Stimulated activated CD4-positive, alpha-beta T cell treated with anti-CD3 and anti-CD28 coated beads, Interleukin-15, amount 100 ng/mL, for 24 hours (primary cell): Measurements from ENCODE around the gene CABP4.
A peak's percentile ranks its signal among the peaks of the same experiment; 100 is the strongest.

Source experiments
- DNase-seq: peaks from one replicate; pipeline ENCODE4 v3.0.0-alpha.2; 2020

Gene CABP4

DNA sequence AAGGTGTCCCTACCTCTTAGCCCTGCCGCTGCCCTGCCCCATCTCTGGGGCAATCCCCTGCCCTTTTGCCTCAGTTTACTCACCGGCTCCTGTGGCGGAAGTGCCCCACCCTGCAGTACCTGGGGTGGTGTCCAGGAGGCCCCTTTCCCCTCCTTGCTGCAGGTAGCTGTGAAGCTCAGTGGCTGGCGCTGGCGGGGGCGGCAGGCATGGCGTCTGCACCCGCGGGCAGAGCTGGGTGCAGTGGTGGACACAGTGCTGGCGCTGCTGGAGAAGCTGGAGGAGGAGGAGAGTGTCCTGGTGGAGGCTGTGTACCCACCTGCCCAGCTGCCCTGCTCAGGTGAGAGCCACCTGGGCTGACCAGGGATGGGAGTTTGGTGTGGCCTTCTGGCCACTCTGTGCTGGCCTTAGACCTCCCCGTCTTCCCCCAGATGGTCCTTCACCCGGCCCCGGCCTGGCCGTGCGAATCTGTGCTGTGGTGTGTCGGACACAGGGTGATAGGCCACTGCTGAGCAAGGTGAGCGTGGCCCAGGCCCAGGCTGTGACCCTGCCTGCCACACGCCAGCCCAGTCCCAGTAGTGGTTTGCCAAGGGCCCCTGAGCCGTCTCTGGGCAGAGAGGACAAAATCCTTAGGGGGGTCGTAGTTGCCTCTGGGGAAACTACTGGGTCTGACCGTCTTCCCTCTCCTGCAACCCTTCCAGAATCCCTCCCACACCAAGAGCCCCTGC lies 35.7 kb upstream of the CABP4 start:
- DNase-seq, result no peak

DNA sequence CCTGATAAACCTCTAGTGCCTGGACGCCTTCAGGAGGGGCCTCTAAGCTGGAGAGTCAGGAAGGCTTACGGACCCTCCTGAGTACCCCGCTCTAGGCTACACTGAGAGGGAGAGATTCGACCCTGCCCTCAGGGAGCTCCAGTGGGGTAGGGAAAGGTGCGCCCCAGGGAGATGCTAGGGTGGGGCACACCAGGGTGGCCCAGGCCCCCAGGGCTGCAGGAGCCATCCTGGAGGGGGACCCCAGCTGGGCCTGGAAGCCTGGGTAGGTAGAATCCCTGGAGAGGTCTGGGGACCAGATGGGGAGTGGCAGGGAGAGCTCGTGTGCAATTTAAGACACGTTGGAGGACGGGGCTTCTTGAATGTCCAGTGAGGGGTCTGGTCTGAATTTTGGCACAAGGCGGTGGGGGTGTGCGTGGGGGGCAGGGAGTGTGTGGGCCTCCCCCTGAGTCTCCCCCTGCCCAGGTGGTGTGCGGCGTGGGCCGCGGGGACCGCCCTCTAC lies 35.0 kb upstream of the CABP4 start:
- DNase-seq, result no peak

DNA sequence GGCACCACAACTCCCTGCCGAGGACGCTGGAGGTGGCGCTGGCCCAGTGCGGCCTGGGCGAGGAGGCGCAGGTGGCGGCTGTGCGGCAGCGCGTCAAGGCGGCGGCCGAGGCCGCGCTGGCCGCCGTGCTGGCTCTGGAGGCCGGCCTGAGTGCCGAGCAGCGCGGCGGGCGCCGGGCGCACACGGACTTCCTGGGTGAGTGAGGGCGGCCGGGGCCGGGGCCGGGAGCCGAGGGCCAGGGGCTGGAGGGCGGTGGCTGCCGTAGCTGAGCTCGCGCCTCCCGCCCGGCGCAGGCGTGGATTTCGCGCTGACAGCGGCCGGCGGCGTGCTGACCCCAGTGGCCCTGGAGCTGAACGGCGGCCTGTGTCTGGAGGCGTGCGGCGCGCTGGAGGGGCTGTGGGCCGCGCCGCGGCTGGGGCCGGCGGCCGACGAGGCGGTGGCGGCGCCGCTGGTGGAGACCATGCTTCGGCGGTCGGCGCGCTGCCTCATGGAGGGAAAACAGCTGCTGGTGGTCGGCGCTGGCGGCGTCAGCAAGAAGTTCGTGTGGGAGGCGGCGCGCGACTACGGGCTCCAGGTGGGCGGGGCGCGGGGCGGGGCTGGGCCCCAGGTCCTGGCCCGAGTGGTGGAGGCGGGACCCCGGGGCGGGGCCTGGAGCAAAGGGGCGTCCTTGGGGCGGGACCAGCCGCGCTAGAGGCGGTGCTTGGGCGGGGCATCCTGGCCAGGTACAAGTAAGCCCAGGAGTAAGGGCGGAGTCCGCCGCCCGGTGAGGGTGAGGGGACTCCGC lies 34.3 kb upstream of the CABP4 start:
- DNase-seq, result peak; percentile 99

DNA sequence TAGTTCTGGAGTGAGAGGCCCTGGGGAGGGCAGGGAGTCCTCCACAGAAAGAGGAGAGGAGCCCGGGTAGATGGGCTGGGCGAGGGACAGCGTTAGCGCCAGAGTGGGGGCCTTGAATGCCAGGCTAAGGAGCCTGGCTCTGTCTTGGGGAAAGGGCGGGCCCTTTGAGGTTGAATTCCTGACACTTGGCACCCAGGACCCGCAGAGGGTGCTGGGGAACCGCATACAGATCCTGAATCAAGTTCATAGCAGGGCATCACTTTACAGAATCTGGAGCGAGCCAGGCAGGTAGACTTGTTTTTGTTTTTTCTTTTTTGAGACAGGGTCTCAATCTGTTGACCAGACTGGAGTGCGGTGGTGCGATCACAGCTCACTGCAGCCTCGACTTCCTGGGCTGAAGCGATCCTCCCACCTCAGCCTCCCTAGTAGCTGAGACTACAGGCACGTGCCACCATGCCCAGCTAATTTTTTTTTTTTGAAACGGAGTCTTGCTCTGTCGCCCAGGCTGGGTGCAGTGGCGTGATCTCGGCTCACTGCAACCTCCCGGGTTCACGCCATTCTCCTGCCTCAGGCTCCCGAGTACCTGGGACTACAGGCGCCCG lies 33.6 kb upstream of the CABP4 start:
- DNase-seq, result no peak

DNA sequence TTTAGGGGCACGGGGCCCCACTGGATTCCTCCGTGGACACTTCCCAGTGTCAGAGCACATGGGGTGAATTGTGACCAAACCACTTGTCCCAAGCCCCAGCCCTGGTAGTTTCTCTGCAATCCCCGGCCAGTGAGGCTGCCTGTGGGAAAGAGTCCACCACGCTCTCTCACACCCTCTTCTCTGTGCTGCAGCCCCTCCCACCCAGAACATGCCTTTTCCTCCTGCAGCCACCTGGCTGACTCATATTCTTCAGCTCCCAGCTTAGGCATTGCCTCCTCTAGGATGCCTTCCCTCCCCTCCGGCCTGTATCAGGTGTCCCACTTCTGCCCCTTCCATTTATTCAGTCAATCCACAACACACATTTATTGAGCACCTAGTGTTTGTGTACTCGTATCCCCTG lies 32.3 kb upstream of the CABP4 start:
- no peak for DNase-seq

DNA sequence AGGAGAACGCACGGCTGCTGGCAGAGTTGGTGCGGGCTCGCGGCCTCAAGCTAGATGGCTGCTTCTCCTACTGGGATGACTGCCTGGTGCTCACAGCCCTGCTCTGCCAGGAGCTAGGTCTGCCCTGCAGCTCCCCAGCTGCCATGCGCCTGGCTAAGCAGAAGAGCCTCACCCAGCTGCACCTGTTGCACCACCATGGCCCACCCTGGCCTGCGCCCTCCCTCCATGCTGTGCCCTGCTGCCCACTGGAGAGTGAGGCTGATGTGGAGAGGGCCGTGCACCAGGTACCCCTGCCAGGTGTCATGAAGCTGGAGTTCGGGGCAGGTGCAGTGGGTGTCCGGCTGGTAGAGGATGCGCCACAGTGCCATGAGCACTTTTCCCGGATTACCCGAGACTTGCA lies 31.7 kb upstream of the CABP4 start:
- no peak for DNase-seq

DNA sequence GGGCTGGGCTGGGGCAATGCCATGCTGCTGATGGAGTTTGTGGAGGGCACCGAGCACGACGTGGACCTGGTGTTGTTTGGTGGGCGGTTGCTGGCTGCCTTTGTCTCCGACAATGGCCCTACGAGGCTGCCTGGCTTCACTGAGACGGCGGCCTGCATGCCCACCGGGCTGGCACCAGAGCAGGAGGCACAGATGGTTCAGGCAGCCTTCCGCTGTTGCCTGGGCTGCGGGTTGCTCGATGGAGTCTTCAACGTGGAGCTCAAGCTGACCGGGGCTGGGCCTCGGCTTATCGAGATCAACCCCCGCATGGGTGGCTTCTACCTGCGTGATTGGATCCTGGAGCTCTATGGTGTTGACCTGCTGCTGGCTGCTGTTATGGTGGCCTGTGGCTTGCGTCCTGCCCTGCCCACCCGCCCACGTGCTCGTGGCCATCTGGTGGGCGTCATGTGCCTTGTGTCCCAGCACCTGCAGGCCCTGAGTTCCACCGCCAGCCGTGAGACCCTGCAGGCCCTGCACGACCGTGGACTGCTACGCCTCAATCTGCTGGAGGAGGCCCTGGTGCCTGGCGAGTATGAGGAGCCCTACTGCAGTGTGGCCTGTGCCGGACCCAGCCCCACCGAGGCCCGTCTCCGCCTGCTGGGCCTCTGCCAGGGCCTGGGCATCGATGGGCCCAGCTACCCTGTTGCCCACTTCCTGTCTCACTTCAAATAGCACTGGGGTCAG lies 31.1 kb upstream of the CABP4 start:
- no peak for DNase-seq

DNA sequence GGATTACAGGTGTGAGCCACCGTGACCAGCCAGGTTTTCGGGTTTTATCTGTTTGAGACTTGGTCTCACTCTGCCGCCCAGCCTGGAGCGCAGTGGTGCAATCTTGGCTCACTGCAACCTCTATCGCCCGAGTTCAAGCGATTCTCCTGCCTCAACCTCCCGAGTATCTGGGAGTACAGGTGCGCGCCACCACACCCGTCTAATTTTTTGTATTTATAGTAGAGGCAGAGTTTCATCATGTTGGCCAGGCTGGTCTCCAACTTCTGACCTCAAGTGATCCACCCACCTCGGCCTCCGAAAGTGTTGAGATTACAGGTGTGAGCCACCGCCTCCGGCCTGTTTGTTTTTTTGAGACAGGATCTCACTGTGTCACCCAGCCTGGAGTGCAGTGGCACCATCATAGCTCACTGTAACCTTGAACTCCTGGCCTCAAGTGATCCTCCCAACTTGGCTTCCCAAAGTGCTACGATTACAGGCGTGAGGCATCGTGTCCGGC lies 27.7 kb upstream of the CABP4 start:
- peak; percentile 30 for DNase-seq

DNA sequence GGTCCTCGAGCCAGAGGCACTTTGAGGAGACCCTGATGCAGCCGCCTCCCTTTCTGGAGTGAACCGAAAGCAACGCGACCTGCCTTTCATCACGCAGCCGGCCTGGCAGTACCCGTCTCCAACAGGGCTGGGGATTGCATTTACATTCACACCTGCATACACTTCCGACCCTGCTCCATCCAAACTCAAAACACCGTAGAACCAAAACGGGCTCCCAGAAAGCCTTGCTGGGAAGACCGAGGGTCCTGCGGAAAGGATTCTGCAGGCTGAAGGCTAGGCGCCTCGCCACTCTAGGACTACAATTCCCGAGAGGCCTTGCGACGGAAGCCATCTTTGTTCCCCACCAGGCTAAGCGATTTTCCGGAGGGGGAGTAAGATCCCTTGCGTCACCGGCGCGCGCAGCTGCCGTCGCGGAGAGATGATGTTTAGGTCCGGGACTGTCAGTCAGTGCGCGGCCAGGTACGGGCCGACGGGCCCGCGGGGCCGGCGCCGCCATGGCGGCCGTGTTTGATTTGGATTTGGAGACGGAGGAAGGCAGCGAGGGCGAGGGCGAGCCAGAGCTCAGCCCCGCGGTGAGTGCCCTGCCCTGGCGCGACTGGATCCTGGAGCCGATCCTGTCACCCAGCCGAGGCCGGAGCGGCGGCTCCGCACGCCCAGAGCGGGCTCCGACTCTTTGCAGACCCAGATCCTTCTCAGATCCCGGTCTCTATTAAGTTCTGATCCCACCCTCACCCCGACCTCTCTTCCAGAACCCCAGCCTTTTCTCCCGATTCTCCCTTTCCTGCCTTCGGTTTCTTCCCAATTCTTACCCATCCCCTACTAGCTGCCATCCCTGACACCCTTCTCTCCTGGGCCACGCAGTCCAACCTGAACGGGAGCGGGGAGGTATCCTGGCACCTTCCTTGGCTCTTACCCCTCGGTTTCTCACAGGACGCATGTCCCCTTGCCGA lies 26.8 kb upstream of the CABP4 start, which contains the start of gene RPS6KB2:
TSS of gene RPS6KB2 (plus strand) at position 443 of the 950 bp plus-strand sequence. CDS start at position 495, 52 bp downstream.
- DNase-seq, result peak; percentile 99

DNA sequence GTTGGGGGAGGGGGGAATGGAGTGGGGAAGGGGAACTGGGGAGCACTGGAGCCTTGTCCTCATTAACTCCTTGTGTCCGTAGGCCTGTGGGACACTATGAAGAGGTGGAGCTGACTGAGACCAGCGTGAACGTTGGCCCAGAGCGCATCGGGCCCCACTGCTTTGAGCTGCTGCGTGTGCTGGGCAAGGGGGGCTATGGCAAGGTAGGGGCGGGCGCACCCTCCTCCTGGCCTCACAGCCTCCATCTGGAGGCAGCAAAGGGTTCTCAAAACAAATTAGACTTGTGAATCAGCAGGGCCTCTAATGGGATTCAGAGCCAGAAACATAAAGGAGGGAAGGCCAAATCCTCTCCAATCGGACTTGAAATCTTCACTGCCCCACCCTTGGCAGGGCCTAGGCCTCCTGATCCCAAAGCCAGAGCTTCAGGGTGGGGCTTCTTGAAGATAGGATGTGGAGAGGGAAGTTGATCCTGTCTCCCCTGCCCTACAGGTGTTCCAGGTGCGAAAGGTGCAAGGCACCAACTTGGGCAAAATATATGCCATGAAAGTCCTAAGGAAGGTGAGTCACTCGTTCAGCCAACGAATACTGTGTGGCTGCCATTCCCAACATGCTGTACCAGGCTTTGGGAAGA lies 26.0 kb upstream of the CABP4 start:
- no peak for DNase-seq

DNA sequence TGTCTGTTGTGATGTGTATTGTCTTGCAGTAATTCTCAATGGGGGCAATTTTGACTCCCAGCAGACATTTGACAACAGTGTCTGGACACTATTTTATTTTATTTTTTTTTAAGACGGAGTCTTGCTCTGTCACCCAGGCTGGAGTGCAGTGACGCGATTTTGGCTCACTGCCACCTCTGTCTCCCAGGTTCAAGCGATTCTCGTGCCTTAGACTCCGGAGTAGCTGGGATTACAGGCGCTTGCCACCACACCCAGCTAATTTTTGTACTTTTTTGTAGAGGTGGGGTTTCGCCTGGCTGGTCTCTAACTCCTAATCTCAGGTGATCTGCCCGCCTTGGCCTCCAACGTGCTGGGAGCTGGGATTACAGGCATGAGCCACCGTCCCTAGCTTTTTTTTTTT lies 25.4 kb upstream of the CABP4 start:
- no peak for DNase-seq

DNA sequence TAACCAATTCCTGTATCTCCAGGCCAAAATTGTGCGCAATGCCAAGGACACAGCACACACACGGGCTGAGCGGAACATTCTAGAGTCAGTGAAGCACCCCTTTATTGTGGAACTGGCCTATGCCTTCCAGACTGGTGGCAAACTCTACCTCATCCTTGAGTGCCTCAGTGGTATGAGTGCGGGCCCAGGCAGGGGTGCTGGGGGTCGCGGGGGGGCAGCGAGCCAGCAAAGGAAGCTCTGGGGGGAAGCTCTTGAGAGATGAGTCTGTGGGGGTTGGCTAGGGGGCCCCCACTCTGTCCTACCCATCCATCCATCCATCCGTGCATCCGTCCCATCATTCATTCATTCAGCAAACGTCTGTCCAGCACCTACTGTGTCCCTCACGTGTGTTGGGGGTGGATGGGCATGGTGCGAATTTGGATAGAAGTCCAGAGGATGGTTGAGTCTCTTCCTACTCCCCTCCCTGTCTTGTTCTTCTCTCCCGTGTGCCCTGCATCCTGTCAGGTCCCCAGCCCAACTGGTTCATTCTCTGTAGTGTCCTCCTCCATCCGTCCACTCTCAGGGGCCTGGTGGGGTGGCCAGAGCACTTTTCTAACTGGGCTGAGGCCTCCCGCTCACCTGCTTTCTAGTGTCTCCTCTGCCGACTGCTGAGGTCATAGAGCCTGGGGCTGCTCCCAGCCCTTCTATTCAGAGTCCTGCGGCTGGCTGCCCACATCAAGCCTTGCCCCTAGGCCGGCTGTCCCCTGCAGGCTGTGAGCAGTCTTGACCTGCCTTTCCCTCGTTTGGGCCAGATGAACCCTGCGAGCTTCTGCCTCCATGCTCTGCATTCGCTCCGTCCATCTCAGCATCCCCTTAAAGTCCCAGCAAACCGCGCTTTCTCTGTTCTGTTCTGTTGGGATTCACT lies 23.6 kb upstream of the CABP4 start:
- DNase-seq, result no peak

DNA sequence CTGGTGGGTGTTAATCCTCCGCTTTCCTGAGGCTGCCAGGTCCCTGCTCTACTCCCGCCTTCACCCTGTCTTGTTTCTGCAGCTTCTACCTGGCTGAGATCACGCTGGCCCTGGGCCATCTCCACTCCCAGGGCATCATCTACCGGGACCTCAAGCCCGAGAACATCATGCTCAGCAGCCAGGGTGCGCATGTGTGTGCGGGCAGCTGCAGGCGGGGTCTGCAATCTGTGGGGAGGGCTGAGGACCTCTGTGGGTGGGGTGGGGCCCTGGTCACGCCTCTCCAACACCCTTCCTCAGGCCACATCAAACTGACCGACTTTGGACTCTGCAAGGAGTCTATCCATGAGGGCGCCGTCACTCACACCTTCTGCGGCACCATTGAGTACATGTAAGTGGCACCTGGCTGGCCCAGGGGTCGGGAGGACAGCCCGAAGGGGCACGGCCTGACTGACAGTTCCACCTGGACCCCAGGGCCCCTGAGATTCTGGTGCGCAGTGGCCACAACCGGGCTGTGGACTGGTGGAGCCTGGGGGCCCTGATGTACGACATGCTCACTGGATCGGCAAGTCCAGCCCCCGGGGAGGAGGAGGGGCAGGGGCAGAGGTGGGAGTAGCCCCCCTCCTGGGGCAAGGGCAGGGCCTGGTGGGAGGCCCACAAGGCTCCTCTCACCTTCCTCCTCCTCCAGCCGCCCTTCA lies 22.4 kb upstream of the CABP4 start:
- peak; percentile 26 for DNase-seq

DNA sequence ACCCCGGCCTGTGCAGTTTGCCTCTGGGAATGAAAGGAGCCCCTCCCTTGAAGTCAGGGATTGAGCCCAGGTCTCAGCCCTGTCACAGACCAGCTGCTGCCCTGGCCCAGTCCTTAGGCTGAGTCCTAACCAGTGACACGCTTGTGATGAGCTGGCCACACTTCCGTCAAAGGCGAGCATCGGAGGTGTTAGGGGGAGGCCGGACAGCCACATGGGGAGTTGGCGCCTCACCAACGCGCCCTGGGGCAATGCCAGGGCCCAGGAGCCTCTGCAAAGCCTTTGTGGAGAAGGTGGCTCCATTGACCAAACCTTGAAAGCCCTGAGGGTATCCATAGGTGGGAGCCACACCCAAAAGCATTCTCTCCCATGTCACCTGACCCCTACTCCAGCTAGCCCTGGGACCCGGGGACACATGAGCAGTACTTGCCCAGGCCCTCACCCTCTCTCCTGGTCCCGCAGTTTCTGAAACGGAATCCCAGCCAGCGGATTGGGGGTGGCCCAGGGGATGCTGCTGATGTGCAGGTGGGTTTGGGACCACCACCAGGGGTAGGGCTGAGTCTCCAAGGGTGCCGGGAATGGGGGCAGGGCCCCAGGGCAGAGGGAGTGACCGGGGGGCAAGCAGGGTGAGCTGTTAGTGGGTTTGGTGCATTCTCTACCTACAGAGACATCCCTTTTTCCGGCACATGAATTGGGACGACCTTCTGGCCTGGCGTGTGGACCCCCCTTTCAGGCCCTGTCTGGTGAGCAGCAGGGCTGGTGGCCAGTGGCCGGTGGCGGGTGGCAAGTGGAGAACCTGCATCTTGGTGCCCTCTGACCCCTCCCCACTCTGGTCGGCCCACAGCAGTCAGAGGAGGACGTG lies 21.4 kb upstream of the CABP4 start:
- peak; percentile 45 for DNase-seq

DNA sequence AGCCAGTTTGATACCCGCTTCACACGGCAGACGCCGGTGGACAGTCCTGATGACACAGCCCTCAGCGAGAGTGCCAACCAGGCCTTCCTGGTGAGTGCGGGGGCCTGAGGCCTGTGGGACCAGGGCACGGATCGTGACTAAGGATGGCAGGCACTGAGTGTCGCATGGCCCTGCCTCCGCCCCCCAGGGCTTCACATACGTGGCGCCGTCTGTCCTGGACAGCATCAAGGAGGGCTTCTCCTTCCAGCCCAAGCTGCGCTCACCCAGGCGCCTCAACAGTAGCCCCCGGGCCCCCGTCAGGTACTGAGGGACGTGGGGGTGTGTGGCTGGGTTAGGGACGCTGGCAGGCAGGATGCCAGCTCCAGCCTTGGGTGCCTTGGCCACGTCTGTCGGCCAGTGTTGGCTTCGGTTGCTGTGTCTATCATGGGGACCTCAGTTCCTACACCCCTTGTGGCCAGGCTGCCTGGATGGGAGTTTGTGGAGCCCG lies 20.7 kb upstream of the CABP4 start:
- peak; percentile 60 for DNase-seq

DNA sequence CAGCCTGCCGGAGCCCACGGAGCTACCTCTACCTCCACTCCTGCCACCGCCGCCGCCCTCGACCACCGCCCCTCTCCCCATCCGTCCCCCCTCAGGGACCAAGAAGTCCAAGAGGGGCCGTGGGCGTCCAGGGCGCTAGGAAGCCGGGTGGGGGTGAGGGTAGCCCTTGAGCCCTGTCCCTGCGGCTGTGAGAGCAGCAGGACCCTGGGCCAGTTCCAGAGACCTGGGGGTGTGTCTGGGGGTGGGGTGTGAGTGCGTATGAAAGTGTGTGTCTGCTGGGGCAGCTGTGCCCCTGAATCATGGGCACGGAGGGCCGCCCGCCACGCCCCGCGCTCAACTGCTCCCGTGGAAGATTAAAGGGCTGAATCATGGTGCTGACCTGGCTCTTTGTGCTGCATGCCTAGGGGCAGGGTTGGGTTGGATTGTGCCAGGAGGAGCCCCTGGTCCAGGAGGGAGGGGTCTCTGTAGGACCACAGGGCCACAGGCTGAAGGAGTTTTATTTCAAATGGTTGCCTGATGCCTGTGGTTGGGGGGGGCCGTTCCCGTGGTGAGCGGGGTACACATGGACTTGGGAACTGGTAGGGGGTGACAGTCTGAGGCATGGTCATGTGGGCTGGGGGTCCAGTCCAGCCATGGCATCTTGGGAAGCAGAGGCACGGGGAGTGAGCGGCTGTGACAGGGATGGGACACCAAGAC lies 20.0 kb upstream of the CABP4 start:
- DNase-seq, result peak; percentile 66

DNA sequence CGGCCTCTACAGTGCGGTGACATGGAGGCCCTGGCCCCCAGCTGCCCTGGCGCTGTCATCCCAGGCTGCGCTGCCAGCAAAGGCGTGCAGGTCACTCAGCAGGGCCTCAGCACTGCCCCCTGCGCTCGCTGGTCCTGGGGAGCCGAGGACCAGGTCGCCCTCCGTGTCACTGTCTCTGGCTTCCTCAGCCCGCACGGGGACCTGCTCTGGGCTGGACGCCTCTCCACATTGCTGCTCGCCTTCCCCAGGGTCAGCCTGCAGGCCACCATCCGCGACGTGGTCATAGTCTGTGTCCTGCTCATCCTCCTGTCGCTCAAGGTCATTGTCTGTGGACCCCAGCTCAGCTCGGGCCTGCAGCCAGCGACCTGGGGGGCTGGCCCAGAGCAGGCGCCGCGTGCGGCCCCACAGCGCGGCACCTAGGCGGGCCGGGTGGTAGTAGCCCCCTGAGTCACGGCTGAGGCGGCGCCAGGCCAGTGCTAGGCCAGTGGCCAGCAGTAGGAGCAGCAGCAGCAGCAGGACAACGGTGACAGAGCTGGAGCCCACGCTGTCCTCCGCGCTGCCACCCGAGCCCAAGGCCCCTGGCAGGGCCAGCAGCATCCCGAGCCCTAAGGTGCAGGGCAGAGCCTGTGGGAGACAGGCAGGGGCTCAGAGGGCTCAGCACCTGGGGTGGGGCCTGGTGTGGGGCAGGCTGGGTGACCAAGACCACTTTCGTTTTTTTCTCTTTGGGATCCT lies 19.3 kb upstream of the CABP4 start:
- no peak for DNase-seq
